ENCODE measurements around the gene OGFOD3.

DNA sequence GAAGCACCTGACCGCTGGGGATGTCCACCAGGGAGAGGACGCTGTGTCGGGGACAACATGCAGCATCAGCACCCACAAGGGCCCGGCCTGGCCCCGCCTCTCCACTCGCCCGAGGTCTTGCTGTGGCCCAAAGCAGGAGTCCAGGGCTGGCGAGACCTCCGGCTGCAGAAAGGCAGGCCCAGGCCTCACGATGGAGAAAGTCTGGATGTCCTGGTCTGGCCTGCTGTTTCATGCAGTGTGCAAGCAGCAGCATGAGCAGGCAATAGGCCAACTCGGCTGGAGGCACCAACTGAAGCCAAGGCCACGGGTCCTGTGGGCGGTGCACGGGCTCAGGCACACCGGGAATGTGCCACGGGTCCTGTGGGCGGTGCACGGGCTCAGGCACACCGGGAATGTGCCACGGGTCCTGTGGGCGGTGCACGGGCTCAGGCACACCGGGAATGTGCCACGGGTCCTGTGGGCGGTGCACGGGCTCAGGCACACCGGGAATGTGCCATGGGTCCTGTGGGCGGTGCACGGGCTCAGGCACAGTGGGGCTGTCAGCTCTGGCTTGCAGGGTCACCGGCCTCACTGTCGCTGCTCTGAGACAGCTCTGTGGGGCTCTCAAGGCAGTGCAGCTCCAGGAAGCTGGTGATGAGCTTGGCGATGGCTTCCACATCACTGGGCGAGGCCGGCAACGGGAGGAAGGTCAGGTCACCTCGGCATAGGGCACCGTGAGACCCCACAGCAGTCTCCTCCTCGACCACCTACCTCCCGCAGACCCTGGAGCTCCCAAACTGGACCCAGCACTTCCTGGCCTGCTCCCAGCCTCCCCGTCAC is 25.3 kb upstream of the OGFOD3 start:
- TF ChIP-seq, protein P1, sequence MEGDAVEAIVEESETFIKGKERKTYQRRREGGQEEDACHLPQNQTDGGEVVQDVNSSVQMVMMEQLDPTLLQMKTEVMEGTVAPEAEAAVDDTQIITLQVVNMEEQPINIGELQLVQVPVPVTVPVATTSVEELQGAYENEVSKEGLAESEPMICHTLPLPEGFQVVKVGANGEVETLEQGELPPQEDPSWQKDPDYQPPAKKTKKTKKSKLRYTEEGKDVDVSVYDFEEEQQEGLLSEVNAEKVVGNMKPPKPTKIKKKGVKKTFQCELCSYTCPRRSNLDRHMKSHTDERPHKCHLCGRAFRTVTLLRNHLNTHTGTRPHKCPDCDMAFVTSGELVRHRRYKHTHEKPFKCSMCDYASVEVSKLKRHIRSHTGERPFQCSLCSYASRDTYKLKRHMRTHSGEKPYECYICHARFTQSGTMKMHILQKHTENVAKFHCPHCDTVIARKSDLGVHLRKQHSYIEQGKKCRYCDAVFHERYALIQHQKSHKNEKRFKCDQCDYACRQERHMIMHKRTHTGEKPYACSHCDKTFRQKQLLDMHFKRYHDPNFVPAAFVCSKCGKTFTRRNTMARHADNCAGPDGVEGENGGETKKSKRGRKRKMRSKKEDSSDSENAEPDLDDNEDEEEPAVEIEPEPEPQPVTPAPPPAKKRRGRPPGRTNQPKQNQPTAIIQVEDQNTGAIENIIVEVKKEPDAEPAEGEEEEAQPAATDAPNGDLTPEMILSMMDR (conservative IDR thresholded peaks at IDR 0.05; ENCODE audit: low read depth in 2 of 2) = no peak
- TF ChIP-seq CREB1 (CRISPR knock-in tag; IDR thresholded peaks at IDR 0.05; ENCODE audit: low read depth) (no peak), POLR2AphosphoS5 (IDR thresholded peaks at IDR 0.05; ENCODE audit: low read depth) (no peak), EZH2phosphoT487 (IDR thresholded peaks at IDR 0.05; ENCODE audit: unreplicated experiment) (no peak), STAT1 (IDR thresholded peaks at IDR 0.05; ENCODE audit: unreplicated experiment) (no peak), JUNB (IDR thresholded peaks at IDR 0.05; ENCODE audit: unreplicated experiment) (no peak), EZH2 (IDR thresholded peaks at IDR 0.05; ENCODE audit: low read depth, unreplicated experiment) (no peak), ETS1 (IDR thresholded peaks at IDR 0.05) (no peak), ZNF331 (CRISPR knock-in tag; IDR thresholded peaks at IDR 0.05; ENCODE audit: low read depth) (no peak), NANOG (IDR thresholded peaks at IDR 0.05; ENCODE audit: borderline replicate concordance) (no peak), ZNF114 (CRISPR knock-in tag; IDR thresholded peaks at IDR 0.05) (no peak)
- TF ChIP-seq, protein P2, sequence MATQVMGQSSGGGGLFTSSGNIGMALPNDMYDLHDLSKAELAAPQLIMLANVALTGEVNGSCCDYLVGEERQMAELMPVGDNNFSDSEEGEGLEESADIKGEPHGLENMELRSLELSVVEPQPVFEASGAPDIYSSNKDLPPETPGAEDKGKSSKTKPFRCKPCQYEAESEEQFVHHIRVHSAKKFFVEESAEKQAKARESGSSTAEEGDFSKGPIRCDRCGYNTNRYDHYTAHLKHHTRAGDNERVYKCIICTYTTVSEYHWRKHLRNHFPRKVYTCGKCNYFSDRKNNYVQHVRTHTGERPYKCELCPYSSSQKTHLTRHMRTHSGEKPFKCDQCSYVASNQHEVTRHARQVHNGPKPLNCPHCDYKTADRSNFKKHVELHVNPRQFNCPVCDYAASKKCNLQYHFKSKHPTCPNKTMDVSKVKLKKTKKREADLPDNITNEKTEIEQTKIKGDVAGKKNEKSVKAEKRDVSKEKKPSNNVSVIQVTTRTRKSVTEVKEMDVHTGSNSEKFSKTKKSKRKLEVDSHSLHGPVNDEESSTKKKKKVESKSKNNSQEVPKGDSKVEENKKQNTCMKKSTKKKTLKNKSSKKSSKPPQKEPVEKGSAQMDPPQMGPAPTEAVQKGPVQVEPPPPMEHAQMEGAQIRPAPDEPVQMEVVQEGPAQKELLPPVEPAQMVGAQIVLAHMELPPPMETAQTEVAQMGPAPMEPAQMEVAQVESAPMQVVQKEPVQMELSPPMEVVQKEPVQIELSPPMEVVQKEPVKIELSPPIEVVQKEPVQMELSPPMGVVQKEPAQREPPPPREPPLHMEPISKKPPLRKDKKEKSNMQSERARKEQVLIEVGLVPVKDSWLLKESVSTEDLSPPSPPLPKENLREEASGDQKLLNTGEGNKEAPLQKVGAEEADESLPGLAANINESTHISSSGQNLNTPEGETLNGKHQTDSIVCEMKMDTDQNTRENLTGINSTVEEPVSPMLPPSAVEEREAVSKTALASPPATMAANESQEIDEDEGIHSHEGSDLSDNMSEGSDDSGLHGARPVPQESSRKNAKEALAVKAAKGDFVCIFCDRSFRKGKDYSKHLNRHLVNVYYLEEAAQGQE (IDR thresholded peaks at IDR 0.05; ENCODE audit: unreplicated experiment) = no peak
- TF ChIP-seq, protein P3, sequence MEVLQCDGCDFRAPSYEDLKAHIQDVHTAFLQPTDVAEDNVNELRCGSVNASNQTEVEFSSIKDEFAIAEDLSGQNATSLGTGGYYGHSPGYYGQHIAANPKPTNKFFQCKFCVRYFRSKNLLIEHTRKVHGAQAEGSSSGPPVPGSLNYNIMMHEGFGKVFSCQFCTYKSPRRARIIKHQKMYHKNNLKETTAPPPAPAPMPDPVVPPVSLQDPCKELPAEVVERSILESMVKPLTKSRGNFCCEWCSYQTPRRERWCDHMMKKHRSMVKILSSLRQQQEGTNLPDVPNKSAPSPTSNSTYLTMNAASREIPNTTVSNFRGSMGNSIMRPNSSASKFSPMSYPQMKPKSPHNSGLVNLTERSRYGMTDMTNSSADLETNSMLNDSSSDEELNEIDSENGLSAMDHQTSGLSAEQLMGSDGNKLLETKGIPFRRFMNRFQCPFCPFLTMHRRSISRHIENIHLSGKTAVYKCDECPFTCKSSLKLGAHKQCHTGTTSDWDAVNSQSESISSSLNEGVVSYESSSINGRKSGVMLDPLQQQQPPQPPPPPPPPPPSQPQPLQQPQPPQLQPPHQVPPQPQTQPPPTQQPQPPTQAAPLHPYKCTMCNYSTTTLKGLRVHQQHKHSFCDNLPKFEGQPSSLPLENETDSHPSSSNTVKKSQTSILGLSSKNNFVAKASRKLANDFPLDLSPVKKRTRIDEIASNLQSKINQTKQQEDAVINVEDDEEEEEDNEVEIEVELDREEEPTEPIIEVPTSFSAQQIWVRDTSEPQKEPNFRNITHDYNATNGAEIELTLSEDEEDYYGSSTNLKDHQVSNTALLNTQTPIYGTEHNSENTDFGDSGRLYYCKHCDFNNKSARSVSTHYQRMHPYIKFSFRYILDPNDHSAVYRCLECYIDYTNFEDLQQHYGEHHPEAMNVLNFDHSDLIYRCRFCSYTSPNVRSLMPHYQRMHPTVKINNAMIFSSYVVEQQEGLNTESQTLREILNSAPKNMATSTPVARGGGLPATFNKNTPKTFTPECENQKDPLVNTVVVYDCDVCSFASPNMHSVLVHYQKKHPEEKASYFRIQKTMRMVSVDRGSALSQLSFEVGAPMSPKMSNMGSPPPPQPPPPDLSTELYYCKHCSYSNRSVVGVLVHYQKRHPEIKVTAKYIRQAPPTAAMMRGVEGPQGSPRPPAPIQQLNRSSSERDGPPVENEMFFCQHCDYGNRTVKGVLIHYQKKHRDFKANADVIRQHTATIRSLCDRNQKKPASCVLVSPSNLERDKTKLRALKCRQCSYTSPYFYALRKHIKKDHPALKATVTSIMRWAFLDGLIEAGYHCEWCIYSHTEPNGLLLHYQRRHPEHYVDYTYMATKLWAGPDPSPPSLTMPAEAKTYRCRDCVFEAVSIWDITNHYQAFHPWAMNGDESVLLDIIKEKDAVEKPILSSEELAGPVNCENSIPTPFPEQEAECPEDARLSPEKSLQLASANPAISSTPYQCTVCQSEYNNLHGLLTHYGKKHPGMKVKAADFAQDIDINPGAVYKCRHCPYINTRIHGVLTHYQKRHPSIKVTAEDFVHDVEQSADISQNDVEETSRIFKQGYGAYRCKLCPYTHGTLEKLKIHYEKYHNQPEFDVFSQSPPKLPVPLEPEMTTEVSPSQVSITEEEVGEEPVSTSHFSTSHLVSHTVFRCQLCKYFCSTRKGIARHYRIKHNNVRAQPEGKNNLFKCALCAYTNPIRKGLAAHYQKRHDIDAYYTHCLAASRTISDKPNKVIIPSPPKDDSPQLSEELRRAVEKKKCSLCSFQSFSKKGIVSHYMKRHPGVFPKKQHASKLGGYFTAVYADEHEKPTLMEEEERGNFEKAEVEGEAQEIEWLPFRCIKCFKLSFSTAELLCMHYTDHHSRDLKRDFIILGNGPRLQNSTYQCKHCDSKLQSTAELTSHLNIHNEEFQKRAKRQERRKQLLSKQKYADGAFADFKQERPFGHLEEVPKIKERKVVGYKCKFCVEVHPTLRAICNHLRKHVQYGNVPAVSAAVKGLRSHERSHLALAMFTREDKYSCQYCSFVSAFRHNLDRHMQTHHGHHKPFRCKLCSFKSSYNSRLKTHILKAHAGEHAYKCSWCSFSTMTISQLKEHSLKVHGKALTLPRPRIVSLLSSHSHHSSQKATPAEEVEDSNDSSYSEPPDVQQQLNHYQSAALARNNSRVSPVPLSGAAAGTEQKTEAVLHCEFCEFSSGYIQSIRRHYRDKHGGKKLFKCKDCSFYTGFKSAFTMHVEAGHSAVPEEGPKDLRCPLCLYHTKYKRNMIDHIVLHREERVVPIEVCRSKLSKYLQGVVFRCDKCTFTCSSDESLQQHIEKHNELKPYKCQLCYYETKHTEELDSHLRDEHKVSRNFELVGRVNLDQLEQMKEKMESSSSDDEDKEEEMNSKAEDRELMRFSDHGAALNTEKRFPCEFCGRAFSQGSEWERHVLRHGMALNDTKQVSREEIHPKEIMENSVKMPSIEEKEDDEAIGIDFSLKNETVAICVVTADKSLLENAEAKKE (CRISPR knock-in tag; IDR thresholded peaks at IDR 0.05) = no peak
